GM19240 (cell line): Measurements from ENCODE around the gene SLC39A3.

ENCODE experiments used
- DNase-seq: peaks from one replicate; pipeline ENCODE4 v3.0.0; 2011; ENCODE audit warnings: low spot score; ENCODE audit not compliant: insufficient read length

Gene SLC39A3

DNA sequence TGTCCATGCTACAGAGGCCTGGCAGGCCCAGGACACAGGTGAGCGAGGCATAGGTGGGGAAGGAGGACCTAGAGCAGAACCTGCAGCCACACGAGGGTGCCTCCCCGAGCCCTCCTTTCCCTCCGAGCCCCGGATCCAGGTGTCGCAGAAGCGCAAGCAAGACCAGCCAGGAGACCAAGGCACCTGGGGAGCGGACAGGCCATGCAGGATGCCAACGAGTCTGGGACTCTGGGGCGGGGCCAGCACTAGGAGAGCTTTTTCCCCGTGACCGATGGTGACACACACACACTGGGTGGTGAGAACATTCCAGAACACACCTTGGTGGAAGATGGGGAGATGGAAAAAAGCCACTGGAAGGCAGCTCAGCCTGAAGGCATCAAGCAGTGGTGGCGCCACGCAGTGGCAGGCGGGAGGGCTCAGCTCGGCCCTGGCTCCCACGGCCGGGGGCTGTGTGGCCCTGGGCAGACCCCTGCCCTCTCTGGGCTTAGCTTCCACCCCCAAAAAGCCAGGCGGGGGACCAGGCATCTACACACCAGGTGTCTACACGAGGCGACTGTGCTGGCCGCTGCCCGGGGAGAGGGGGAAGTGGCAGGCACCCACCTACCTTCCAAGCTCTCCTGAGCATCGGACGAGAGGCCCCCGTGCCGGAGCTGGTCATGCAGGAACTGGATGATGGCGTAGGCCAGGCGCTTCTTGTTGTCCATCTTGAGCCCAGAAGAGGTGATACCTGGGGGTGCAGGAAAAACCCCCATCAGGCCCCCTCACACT is 28.7 kb upstream of the SLC39A3 start:
- DNase-seq: no peak

DNA sequence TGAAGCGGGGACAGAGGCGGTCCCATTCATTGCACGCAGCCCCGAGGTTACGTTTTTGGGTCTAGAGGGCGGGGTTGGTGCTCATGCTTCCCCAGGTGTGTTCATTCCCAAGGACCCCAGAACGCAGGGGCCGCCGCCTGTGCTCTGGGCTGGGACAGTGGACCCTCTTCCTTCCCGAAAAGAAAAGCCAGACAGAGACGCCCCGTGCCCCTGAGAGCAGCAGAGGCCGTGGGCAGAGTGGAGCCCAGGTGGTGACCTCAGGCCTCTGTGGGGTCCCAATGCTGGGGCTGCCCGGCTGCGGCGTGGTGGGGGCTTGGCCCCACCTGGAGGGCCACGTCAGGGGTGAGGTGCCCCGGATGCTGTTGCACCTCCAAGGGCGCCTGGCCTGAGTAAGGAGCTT is 27.9 kb upstream of the SLC39A3 start:
- no peak for DNase-seq

DNA sequence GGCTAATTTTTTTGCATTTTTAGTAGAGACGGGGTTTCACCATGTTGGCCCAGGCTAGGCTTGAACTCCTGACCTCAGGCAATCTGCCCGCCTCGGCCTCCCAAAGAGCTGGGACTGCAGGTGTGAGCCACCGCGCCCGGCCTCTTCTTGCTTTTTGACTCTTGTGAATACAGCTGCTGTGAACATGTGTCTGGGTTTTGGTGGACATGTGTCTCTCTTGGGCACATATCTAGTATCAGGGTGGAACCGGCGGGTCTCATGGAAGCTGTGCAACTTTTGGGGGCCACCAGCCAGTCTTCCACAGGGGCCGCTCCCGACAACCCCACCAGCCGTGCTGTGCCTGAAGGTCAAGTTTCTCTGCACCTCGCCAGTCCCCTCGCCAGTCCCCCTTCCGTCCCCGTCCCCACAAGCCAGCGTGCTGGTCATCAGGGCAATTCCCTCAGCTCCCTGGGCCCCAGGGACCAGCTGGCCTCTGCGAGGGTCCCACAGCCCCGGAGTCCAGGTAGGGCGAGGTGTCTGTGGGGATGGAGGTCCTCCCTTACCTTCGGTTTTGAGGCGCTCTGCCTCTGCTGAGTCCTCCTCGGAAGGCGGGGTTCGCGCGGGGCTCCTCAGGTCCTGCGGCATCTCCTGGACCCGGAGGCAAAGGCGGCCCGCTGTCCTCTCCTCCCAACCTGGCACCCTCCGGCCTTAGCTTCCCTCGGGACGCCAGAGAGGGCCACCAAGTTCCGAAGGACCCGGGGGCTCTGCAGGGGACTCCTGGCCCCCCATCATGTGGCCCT is 27.0 kb upstream of the SLC39A3 start:
- DNase-seq: no peak

DNA sequence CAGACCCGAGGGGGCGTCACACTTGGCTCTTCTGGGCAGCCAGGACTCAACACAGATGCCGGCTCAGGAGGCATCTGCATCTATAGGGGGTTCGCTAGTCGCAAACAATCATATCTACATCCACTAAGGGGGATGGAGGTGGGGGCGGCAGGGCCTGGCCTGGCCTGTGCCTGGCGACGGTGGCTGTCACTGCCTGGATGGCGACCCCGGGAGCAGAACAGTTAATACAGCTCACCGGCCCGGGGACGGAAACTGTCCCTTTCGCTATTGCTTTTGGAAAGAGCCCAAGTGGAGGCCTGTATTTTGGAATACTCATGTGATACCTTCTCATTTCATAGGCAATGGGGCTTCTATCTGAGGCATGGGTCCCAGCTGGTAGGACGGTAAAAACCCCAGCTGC is 25.6 kb upstream of the SLC39A3 start:
- no peak for DNase-seq

DNA sequence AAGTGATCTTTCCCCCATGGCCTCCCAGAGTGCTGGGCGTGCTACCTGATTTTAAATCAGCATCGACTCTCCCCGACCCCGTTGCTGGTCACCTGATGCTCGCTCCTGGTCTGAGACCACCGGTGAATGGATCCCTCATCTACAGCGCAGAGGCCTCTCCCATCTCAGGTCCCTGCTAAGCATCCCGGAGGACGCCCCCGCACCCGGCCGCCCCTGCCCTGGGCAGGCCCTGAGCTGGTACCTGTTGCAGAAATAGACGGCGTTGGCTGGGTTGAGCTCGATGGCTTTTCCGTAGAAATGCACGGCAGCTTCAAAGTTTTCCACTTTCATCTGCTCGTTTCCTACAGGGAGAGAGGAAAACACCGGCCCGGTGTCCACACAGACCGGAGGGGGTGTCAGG is 25.1 kb upstream of the SLC39A3 start:
- no peak for DNase-seq

DNA sequence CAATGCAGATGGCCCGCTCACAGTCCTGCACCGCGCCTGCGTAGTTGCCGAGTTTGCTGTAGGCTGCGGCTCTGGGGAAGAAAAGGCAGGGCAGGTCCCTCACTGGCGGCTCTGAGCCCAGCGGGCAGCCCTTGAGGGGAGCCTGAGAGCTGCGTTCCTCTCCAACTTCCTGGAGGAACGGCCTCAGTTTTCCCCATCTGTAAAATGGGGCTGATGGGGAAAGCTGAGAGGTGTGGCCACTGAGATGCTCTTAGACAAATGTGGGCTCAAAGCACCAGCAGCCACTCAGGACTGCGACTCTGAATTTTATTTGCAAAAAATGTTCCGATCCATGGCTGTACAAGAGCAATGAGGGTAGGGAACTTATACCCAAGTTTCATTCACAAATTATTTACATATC is 23.9 kb upstream of the SLC39A3 start:
- DNase-seq: no peak

DNA sequence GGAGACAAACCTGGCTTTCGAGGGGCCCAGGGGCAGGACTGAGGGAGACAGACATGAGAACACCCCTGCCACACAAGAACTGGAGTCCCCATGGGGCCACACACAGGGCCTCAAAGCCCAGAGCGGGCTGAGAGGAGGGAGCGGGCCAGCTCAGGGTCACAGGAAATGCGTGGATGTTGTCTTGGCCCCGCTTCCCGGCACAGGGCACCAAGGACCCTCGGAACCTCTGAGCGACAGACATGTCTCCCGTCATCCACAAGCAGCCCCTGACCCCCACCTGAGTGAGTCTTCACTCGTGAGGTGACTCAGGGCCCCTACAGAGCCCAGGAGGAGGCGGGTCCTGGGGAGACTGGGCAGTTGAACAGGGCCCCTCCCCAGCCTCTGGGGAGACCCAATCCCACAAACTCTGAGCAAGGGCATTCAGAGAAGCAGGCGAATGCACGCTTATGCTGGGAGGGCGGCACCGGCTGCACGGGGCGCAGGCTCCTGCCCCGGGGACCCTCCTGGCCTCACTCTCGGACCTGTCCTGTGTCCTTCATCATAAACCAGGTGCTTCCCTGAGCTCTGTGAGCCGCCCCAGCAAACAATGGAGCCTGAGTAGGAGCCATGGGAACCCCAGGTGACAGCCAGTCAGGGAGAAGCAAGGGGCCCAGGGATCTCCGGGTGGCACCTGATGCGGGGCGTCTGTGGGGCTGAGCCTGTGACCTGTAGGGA is 23.1 kb upstream of the SLC39A3 start:
- no peak for DNase-seq

DNA sequence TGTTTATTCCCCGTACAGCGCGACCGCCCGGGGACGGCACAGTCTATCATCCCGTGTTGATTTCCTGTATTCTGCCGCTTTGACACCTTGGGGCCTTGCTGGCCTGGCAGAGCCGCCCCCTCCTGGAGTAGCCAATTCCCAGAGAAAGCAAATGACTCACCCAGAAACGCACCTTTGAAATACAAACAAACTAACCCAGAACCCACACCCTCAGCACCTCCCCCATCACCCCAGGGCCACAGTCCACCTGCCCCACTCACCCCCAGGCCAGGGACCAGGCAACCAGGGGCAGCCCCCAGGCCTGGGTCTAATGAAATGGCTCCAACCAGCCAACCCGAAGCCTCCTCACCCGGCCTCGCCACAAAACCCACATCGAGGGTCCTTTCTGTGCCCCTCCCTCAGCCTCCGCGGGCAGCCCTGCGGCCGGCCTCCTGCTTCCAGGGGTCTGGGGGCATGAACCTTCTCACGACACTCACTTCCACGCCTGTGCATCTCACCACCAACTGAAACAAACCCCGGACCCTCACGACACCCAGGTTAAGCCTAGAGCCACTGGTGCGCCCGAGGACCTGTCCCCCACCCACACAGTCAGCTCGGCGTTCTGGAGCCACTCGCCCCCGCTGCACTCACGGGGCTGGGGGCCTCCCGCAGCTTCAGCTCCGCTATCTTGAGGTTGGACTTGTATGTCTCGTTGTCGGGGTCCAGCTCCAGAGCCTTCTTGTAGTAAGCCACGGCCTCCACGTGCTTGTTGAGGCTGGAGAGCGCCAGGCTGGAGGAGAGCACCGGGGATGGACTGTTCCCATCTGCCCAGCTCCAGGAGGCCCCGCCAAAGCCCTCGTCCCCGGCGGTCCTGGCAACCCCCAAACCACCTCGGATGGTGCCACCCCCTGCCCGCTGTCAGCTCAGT is 22.3 kb upstream of the SLC39A3 start:
- no peak for DNase-seq

DNA sequence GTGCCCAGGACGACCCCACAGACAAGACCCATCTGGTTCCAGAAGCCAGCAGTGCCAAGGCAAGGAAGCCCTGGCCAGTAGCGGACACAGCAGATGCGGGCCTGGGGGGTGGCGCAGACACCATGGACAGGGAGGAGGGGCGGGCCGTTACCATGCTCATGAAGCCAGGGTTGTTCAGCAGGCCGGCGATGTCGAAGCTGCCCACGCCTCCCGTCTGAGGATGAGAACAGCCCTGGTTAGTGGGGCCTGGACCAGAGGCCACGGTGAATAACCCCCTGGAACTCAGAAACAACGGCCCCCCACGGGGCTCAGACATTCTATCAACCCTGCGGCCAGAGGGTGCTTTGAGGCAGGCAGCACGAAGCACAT is 21.5 kb upstream of the SLC39A3 start:
- DNase-seq: no peak

DNA sequence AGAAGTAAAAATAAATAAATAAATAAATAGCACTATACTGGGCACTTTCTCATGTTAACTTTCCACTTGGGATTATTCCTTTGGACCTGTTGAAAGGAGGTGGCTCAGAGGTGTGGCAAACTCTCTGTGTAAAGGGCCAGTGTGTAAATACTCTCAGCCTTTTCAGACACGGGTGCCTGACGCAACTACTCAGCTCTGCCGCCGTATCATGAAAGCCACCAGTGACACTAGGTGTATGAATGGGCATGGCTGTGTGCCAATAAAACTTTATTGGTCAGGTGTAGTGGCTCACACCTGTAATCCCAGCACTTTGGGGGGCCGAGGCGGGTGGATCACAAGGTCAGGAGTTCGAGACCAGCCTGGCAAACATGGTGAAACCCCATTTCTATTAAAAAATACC is 20.1 kb upstream of the SLC39A3 start:
- DNase-seq: no peak

DNA sequence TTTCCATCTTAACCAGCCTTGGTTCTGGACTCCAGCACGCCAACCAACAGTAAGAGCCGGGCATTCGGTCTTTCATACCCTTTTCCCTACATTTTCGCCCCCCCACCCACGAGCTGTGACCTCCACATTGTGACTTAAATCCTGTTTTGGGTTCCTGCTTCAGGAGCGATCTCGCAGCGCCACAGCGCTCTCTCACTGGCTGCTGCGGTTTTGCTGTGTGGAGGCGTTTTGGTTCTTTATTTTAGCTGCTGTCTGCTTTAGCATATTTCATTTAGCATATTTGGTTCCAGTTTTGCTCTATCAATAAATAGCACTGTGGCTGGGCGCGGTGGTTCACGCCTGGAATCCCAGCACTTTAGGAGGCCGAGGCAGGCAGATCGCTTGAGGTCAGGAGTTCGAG is 19.5 kb upstream of the SLC39A3 start:
- no peak for DNase-seq

DNA sequence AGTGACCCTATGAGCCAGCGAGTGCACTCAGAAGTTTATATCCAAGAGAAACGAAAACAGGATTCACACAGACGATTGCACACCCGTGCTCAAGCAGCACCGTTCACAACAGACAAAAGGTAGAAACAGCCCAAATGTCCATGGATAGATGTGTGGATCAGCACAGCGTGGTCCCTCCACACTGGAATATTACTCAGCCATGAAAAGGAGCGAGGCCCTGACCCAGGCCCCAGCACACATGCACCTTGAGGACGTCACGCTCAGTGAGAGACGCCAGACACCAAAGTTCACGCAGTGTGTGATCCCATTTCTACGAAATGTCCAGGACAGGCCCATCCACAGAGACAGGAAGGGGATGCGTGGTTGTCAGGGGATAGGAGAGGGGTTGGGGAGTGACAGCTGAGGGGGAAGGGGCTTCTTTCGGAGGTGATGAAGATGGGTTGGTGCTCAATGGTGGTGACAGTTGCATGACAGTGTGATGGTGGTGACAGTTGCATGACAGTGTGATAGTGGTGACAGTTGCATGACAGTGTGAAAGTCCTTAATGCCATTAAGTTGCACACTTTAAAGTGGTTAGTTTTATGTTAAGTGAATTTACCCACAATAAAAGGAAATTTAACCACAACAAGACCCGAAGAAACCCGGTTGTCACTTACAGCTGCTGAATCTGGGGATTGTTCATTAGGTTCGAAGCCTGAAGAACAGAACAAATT is 18.9 kb upstream of the SLC39A3 start:
- no peak for DNase-seq

DNA sequence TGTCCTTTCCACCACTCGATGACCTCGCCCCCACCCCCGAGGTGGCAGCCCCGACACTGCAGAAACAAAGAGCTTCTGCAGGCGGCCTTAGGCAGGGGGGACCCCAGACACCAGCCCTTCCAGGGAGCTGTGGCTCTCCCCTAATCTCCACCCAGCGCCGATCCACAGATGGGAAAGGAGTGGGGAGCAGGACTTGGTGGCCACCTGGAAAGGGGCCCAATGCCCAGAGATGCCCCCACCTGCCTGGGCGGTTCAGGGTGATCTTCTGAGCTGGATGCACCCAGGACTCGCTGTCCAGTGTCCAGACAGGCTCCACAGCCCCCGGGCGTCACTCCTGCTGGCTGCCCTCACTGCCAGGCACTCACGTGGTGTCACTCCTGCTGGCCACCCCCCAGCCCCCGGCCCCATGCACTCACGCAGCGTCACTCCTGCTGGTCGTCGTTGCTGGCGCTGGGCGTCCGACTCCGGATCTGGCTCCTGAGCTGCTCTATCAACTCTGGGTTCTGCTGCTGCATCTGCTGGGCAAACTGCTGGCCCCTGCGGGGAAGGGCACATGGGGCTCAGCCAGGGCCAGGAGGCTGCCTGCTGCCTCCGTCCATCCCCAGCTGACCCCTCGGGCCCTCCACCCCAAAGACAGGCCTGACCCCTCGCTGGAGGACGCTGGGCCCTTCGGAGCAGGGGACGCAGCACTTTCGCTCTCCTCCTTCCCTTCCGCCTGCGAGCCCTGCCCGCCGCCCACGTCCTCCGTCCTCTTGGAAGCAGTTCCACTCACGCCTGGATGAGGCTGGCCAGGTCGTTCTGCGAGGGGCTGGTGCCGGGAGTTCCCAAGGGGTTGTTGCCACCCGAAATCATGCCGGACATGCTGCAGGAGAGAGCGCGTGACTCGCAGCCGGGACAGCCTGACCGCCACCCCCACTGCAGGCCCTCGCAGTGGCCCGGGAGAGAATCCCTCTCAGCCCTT is 17.4 kb upstream of the SLC39A3 start:
- DNase-seq: no peak

DNA sequence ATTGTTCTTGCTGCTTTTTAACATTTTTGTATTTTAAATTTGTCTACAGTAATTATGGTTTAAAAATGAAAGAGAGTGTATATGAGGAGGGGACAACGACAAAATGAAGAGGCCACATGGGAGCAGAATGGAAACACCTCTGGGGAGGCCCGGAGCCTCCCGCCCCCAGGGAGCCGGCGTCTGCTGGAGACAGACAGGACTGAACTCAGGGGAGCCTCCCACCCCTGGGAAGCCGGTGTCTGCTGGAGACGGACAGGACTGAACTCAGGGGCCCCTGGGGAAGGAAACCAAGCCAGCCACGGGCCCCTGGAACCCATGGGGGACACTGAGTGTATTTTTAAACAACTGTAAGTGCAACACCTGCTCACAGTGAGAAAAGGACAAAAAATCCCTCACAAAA is 16.7 kb upstream of the SLC39A3 start:
- DNase-seq: no peak

DNA sequence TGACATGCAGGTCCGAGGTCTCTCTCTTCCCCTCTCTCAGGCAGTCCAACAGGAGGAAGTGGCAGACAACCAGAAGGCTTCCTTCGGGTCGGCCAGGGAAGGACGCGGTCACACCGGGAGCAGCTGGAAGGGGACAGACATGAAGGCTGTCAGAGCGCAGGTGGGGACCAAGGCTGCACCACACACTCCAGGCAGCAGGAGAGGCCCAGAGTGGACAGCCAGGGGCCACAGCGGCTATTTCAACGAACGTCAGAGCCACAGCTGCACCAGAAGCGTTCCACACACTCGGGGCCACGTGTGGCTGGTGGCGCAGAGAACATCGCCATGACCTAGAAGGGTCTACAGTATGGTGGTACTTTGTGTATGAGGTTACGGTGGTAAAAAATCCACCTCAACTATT is 16.0 kb upstream of the SLC39A3 start:
- no peak for DNase-seq

DNA sequence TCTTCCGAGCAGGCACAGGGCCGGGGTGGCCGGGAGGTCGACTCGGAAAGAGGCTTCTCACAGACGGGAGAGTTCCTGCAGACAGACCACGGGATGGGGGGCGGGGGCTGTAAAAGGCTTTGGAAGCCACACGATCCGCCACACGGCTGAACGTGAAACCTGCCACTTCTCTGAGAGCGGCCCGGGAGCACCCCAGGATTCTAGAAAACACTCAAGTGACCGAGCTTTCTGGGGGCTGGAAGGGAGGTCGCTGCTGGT is 15.6 kb upstream of the SLC39A3 start:
- no peak for DNase-seq

DNA sequence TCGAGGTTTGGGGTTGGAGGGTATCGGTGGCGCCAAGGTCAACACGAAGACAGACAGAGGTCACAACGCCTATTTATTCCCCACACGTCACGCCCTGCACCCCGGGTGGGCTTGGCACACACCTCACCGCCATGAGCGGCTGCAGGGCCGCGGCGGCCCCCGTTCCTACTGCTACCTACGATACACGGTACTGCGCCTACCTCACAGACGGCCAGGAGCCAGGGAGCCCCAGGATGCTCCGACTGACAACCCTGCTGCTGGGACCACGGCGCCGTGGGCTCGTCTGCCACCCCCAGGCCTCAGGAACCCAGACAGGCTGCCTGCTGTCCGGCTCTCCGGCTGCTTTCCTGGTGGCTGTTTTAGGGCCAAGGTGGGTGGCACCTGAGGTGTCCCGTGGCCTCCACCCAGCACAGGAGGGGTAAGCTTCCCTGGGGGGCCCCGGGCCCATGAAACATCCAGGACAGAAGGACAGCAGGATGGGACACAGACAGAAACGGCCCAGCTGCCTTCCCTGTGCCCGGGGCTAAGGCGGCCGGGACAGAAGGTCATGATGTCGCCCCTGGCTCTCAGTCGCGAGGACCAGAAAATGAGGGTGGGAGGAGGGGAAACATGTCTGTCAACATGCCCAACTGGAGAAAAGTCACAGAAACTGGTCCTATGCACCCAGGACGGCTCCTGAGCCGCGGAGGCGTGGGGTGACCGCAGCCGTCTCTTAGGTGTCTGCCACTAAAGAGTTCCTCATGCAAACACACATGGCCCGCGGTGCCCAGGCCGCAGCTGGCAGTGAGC is 15.0 kb upstream of the SLC39A3 start:
- DNase-seq: no peak

DNA sequence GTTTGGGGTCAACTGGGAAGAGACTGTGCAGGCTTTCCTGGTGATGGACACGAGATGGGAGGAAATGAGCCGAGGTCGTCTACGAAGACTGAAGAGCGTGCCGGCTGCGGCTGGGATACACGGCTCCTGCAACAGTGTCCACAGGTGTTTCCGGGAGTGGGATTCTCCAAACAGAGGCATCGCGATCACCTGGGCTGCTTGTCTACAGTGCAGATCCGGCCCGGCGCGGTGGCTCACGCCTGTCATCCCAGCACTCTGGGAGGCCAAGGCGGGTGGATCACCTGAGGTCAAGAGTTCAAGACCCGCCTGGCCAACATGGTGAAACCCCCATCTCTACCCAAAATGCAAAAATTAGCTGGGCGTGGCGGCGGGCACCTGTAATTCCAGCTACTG is 11.6 kb upstream of the SLC39A3 start:
- no peak for DNase-seq

DNA sequence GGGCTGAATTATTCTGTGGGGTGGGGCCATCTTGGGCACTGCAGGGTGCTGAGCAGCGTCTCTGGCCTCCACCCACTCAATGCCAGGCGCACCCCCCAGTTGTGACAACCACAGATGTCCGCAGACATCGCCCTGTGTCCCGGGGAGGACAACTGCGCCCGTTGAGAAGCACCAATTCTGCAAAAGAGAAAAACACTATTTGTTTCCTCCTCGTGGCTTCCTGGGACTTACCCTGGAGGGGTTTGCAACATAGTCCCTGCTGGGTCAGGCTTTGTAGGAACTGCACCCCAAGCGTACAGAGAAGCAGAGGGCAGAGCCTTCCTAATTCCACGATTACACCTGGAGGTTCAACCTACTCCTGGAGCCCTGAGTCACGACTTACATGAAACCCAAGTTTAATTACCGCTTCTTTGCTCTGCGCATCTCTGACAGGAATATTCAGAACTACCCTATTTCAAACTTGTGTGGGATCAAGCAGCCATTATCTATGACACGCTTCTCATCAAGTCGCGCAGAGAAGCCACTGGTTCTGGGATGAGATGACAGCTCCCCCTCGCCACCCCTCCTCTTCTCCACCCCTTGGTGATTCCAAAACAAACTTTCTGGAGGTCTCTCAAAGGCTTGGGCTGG is 11.1 kb upstream of the SLC39A3 start:
- no peak for DNase-seq
